Measurements from ENCODE around the gene TMEM256.

The TMEM256 gene

DNA sequence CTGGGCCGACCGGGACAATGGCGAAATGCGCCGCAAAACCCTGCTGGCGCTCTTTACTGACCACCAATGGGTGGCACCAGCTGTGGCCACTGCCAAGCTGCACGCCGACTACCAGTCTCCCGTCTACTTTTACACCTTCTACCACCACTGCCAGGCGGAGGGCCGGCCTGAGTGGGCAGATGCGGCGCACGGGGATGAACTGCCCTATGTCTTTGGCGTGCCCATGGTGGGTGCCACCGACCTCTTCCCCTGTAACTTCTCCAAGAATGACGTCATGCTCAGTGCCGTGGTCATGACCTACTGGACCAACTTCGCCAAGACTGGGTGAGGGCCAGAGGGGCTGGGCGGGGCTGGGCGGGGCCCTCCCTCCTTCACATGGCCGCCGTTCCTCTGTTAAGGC lies 11.9 kb upstream of the TMEM256 start:
- DNase-seq (ENCODE audit: low read depth), result no peak
- H3K4me3 ChIP-seq (ENCODE audit: low read length), result no peak overlapping the region
- TF ChIP-seq, protein P1, sequence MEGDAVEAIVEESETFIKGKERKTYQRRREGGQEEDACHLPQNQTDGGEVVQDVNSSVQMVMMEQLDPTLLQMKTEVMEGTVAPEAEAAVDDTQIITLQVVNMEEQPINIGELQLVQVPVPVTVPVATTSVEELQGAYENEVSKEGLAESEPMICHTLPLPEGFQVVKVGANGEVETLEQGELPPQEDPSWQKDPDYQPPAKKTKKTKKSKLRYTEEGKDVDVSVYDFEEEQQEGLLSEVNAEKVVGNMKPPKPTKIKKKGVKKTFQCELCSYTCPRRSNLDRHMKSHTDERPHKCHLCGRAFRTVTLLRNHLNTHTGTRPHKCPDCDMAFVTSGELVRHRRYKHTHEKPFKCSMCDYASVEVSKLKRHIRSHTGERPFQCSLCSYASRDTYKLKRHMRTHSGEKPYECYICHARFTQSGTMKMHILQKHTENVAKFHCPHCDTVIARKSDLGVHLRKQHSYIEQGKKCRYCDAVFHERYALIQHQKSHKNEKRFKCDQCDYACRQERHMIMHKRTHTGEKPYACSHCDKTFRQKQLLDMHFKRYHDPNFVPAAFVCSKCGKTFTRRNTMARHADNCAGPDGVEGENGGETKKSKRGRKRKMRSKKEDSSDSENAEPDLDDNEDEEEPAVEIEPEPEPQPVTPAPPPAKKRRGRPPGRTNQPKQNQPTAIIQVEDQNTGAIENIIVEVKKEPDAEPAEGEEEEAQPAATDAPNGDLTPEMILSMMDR (IDR thresholded peaks at IDR 0.05; ENCODE audit: insufficient read depth, low read depth, low read length, missing control alignments), result no peak

DNA sequence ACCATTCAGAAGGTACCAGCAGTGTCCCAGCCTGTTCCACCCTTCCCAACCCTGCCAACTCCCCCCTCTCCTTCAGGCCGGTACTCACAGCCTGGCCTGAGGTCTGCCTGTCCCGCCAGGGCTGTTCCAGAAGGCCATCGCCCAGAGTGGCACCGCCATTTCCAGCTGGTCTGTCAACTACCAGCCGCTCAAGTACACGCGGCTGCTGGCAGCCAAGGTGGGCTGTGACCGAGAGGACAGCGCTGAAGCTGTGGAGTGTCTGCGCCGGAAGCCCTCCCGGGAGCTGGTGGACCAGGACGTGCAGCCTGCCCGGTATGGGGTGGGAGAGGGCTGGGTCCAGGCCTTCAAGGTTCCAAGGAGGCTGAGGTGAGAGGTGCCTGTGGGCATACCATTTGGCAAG lies 10.9 kb upstream of the TMEM256 start:
- H3K4me3 ChIP-seq (ENCODE audit: low read length), result no peak overlapping the region
- no peak for DNase-seq (ENCODE audit: low read depth)
- TF ChIP-seq, protein P1 (IDR thresholded peaks at IDR 0.05; ENCODE audit: insufficient read depth, low read depth, low read length, missing control alignments), result no peak

DNA sequence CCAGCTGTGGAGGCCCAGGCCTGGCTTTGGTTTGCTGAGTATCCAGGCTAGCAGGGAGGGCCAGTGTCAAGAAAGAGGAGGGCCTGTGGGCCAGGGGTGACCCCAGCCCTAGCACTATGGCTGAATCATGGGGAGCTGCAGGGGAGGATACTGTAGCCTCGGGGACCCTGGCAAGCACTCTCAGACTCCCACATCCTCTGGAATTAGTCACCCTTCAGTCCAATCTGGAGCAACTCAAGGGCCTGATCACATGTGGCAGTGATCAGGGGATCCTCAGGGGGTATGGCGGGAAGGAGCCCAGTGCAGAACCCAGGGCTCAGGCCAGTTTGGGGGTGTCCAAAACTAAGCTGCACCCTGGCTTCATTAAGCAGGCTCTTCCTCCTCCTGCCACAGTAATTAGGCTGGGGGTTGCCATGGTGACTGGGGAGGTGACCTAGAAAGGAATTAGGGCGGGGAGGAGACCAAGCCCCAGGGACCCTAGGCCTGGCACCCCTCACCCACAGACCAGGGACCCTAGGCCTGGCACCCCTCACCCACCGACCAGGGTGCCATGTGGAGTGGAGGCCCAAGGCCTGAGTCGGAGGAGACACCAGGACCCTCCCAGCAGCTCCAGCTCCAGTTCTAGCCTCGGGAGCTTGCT lies 9.6 kb upstream of the TMEM256 start:
- peak; percentile 35 for DNase-seq (ENCODE audit: low read depth)
- TF ChIP-seq, protein P1 (IDR thresholded peaks at IDR 0.05; ENCODE audit: insufficient read depth, low read depth, low read length, missing control alignments), result no peak
- no peak overlapping the region for H3K4me3 ChIP-seq (ENCODE audit: low read length)

GRCh38 chr17:7411427-7411750 lies 7.5 kb upstream of the TMEM256 start:
- TF ChIP-seq, protein P1 (IDR thresholded peaks at IDR 0.05; ENCODE audit: insufficient read depth, low read depth, low read length, missing control alignments), result no peak
- H3K4me3 ChIP-seq (ENCODE audit: low read length), result no peak overlapping the region
- no peak for DNase-seq (ENCODE audit: low read depth)

GRCh38 chr17:7410634-7411426 lies 6.9 kb upstream of the TMEM256 start:
- no peak overlapping the region for H3K4me3 ChIP-seq (ENCODE audit: low read length)
- no peak for DNase-seq (ENCODE audit: low read depth)
- TF ChIP-seq, protein P1 (IDR thresholded peaks at IDR 0.05; ENCODE audit: insufficient read depth, low read depth, low read length, missing control alignments), result no peak

- no peak for DNase-seq (ENCODE audit: low read depth)
- no peak overlapping the region for H3K4me3 ChIP-seq (ENCODE audit: low read length)
- TF ChIP-seq, protein P1 (IDR thresholded peaks at IDR 0.05; ENCODE audit: insufficient read depth, low read depth, low read length, missing control alignments), result no peak
Observed at GRCh38 chr17:7409716-7410115, 5.8 kb upstream of the TMEM256 start.

All from epithelial cell of esophagus (primary cell).